Renal cortex interstitium (tissue), 11 donors: ENCODE data around the gene SMIM38. TPM values are rescaled to one million over a fixed set of nuclear protein-coding genes. Genes with fewer than 3 reads are reported as not detected.

Source experiments
- DNase-seq, 11 donors: peaks; one replicate each; pipeline ENCODE4 v3.0.0-alpha.2; 2013; ENCODE audit warnings: low read depth in 9 of 11, low spot score in 4 of 11; ENCODE audit errors: extremely low read depth in 1 of 11
- polyA plus RNA-seq, 3 donors: library from polyadenylated mRNA; unstranded; fragments of 120-200 nt; gene quantifications; one replicate each; pipeline ENCODE4 v1.2.1, GENCODE V29; 2013; ENCODE audit not compliant: insufficient read length in 3 of 3

Gene SMIM38
- polyA plus RNA-seq, 3 donors: 0.51 to 1.4 (median 0.60) TPM

DNA sequence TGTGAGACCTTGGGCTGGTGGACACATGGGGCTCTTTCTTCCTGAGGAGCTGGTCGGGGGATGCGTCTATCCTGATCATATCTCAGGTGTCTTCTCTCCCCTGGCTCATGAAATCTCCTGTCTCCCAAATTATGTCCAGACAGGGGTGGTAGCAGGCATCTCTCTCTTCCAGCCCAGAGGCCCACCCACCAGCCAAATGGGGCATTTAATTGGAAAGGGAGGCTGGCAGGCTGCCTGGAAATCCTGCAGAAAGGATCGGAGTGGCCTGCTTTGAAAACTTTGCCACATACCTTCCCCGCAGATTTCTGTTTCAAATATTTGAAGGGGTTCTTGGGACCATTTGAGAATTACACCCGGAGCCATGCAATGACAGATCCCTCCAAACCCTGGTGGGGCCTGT, 37.4 kb downstream of the SMIM38 start:
- DNase-seq: no peak

DNA sequence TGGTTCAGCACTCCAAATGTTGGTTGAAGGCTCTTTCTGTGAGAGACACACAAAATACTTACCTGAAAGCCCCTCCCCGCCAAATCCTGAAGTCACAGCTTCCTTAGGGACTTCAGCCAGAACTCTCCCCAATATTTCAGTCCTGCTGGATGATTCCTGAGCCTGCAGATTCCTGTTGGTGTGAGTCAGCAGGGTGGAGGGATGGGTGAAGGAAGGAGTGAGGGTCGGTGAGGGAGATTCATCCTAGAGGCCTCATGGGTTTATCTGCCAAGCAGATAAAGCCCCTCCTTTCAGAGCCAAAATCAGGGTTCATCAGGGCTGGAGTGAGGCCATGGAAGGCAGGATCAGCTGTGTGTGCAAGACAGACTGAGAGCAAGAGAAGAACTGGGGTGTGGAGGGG, 37.9 kb downstream of the SMIM38 start:
- DNase-seq: no peak

DNA sequence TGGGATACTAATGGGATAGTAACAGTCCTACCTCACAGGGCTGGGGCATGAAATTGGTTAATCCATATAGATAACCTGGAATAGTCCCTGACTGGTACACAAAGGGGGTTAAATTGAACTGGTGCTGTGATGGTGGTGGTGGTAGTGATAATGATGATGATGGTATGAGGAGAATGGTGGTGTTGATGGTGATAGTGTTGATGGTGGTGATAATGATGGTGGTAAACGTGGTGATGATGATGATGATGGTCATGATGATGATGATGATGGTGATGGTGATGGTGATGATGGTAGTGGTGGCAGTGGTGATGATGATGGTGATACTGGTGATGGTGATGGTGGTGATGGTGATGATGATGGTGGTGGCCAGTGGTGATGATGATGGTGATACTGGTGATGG, 38.7 kb downstream of the SMIM38 start:
- DNase-seq: no peak

DNA sequence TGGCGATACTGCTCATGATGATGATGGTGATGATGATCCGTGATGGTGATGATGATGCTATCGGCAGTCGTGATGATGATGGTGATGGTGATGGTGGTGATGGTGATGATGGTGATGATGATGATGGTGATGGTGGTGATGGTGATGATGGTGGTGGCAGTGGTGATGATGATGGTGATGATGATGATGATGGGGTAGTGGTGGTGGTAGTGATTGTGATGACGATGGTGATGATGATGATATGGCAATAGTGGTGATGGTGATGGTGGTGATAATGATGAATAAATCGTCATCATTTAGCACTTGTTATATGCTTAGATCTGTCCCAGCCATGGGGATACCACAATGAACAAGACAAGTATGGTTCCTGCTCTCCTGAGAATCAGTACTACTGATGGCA, 39.2 kb downstream of the SMIM38 start:
- DNase-seq: no peak

DNA sequence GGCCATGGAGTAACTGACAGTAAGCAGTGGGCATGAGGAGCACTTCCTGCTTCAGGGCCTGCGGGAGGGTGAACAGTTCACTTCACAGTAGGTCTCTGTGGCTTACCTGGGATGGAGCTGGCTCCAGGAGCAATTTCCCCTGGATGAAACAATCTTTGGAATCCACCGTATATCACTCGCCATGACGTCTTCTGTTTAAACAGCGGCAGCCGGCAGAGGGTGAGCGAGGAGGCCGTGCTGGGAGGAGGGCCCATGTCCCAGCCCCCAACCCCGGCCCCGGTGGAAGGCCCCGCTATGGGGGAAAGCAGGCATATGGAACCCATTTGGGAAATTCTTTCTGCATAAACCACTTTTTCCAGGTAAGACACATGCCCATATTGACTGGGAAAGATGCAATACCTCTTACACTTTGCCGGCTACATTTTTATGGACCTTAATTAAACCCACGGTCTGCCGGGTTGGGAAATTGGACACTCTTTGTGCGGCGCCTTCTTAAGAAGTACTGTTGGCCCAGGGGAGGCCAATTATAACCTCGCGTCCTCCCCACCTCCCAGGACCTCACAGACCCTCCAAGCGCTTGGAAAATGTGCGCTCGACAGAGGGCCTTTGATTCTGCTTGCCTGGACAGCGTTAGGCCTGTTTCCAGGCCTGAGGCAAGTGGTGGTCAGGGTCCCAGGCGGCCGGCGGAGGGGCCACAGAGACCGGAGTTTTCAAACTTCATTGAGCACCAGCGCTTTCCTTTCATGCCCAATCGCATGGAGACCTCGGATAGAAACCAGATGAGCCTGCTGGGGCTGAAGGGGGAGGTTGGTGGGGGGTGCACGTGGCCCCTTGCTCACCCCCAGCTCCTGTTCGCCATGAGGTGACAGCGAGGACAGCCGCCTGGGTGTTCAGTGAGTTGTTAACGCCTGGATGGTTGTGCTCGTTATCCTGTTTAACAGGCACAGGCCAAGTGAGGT, 40.4 kb downstream of the SMIM38 start:
- DNase-seq: peak in 3 of 11 donors; percentile 33 to 70 (median 58)

DNA sequence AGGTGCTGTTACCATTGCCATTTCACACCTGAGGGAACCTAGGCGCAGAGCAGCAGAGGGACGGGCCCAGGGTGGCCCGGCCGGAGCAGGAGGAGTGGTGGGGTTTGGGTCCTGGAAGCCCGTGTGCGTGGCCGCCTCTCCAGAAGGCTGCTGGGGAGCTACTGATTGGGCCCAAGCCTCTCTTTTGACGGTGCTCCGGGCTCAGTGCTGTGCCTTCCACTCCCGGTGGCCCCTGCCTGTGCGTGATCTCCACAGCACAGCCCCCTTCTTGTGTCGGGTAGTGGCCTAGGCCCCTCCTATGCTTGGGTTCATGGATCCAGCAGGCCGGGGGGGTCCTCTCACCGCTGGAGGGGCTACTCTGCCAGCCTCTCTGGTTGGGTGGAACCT, 41.0 kb downstream of the SMIM38 start:
- DNase-seq: no peak

DNA sequence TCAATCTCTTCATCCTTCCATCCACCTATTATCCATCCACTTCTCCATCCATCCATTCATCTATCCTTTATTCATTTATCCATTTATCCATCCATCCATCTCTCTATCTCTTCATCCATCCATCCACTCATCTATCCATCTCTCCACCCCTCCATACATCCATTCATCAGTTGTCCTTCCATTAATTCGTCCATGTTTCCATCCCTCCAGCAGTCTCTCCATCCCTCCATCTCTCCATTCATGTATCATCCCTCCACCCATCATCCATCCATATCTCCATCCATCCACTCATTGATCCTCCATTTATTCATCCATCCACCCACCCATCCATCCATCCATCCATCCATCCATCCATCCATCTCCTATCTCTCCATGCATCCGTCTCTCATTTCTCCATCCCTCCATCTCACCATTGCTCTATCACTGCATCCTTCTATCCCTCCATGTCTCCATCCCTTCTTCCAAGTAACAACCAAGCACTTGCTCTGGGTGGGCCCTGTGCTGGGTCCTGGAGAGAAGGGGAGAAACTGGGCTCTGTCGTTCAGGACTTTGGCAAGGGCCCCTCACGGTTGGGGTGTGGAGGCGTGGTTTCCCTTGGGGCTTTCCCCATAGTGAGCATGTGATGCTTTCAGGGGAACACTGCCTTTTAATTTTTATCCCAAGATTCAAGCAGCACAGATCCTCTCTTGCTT, 43.3 kb downstream of the SMIM38 start:
- DNase-seq: no peak

DNA sequence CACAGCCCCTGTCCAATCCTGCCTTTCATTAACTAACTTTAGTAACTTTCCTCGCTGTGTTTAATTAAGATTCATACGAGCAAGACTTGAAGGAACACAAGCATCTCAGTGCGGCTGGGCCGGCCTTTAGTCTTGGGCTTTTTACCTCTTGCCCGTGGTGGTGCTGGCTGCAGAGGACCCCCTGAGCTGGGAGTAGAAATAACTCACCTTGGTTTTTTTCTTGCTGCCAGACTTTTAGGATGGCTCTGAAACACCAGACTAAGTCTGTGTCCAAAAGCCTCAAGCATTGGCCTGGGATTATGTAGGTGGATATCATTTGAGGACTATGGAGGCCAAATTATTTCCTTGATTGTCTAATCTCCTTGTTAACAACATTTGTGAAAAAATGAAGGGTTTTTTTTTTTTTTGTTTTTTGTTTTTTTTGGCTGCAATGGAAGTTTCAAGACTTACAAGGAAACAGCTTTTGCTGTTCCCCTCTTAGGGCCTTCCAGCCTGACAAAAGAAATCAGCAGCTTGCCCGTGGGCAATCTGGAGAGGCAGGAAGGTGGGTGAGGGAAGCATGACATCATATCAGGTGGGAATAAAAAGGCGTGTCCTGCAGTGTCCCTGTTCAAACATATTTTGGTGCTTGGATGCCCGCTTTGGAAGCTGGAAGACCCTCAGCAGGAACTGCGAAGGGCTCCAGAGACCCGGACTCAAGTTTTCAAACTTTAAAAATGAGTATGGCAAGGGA, 44.0 kb downstream of the SMIM38 start:
- DNase-seq: no peak

DNA sequence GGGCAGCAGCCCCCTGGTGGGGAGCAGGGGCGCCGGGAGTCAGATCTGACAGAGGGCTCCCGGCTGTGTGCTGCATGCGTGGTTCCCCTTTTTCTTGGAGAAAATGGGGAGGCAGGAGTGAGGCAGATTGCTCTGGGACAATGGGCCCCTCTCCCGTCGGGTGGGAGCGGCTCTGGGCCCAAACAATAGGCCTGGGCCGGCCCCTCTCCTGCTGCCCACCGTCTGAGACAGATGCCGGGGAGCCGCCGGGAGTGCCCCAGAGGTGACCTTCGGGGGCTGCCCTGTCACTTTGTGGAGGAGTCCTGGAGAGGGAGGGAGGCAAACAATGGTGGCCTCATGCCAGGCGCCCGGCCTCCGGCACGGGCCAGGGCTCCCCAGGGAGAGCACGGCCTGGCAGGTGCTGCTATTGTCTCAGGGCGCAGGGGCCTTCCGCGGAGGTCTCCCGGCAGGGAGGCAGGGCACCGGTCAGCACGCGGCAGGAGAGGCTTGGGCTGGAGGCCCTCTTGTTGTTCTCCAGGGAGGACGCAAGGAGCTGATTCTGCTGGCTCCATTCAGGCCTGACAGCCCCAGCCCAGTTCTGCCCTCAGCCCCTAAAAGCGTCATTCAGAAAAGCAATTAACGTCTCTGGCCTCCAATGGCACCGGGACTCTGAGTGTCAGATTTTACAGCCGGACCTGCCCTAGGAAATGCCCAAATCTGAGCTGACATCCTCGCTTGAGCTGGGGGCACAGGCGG, 44.8 kb downstream of the SMIM38 start:
- peak in 4 of 11 donors; percentile 42 to 75 (median 60) for DNase-seq

DNA sequence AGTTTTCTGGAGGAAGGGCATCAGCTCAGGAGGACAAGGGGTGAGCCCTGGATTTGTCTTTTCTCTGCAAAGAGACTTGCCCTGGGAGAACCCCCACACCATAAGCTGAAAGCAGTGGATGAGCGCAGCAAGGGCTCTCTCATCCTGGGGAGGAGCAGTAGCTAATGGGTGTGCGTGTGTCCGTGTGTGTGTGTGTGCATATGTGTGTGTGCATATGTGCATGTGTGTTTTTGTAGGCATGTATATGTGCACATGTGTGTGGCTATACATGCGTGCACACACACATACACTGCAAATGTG, 45.3 kb downstream of the SMIM38 start:
- no peak for DNase-seq

DNA sequence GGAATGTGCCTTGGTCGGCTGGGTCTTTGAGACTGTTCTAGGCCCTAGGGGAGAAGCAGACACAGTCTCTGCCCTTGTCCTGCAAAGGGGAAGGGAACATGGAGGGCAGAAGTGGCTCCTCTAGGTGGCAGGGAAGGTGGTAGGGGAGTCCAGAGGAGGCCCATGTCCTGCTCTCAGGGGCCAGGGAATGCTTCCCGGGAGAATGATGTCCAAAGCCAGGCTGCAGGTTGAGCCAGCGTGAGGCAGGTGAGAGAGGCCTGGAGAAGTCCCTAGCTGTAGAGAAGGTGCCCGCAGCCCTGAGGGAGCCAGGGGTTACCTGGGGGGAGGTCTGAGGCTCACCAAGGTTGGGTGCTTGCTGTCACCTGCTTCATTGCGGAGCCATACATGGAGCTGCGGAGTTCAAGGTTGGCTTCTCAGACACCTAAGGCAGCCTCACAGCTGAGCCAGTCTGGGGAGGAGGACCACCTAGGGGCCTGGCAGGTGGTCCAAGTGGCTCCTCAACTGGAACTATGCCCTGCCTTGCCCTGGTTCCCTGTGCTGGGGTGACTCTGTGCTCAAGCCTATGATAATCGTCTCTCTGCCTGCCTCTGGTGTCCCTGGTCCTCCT, 46.1 kb downstream of the SMIM38 start:
- DNase-seq: no peak

DNA sequence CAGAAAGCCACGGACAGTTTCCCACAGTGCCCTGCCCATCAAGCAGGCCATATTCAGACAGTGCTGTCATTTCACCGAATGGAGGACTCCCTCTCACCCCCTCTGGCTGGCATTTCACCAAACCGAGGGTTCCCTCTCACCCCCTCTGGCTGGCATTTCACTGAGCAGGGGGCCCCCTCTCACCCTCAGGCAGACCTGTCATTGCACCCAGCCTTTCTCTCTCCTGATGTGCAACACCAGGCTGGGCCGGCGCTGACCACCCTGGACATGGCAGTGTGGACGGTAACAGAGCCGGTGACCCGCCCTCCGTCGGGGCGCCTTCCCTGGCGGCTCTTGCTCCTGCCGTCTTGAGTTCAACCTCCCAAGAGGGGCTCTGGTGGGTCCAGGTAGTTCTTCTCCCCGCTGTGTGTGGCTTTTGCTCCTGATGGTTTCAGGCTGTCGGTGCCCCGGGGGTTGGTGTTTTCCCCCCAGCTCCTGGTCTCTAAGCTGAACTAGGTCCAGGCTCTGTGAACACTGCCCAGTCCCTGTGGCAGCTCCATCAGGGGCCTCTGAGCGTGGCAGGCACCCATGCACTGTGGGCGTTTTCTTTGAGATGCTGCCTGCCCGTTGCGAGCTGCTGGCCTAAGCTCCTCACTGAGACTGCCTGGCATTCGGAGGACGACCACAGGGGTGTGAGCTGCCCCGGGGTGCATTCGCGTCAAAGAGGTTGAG, 46.9 kb downstream of the SMIM38 start:
- no peak for DNase-seq

DNA sequence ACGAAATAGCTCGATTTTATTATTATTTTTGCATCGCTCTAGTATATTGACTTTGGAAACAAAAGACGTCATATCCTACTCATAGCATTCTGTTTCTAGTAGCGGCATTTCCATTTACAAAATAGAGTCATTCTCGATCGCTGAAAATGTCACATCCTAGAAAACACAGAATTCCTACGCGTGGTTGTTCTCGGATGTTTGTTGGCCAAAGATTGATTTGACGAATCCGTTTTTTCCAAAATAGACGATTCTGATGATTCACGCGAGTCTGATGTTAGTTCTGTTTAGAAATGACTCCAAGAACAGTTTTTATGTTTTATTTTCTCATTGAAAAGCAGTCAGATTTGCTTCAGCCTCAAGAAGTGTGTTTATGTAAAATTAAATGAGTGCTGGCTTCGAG, 47.6 kb downstream of the SMIM38 start:
- DNase-seq: no peak

DNA sequence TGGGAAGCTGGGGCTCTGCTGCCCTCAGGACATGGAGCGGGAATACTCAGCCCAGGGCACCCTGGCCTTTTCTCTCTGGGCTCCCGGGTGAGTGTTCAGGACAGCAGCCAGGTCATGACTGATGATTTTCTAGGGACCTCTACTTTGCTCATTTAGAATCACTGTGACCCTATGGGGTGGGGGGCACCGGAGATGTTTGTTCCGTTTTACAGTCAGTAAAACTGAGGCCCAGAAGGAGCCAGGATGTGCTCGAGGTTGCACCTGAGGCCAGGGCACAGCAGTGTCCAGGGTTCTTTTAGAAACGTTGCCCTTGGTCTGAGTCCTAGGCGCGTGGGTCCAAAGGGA, 48.1 kb downstream of the SMIM38 start:
- DNase-seq: no peak

DNA sequence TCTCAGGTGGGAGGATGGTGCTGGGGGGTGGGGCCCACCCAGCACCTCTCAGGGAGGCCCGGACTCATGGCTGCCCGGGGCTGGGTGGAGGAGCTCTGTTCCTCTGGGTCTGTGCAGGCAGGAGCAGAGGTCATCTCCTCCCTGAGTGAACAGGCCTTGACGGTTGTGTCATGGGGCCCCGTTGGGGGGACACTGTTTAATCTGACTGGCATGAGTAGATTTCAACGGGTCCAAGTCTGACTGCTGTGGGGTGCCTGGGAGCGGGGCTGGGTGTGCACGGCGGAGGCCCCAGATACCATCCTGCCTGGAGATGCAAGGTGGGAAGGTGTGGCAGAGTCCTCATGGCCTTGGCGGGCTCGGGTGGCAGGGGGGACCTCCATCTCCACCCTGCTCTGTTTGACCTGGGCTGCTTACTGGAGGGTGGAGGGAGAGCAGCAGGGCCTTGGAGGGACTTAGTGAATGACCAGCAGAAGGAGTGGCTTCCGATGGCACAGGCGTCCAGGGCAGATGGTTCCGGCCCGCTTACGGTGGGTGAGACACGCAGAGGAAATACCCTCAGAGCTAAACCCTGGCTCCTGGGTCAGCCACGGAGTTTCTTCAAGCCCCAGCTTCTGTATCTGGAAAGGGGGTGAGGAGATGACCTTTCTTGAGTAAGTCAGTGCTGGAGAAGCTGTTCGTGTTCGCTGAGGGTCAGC, 48.7 kb downstream of the SMIM38 start:
- DNase-seq: no peak

DNA sequence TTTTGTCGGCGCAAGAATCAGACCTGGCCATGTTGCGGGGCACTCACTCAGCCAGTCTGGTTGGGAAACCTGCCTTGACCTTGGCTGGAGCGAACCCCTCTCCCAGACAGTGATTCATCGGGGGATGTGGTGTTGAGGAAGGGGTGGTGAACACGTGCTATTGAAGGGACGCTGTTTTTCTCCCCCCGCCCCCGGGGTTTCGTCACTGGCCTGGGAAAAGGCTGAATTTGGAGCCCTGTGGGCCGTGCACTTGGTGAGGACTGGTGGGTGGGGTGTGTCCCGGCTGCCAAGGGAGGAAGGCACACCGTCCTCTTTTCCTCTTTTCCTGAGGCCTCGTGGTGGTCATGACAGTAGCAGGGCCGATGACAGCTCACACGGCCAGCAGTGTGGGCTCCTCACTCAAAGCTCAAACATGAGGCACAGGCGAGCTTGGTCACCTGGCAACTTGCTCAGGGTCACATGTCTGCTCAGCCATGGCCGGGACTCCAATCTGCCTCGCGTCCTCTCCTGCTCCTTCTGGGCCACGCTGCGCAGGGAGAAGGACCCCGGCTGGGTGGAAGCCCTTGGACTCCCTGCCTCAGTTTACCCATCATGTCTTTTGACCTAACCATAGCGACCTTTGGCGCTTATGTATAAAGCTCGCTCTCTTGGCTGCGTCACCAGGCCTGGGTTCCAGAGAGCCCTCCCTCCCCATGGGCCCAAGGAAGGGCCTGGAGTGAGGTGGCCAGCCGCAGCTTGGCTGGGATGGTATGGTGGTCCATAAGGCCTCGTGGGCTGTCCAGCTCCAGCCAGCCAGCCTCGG, 49.4 kb downstream of the SMIM38 start:
- DNase-seq: no peak
